Mesenchymal stem cell (in vitro differentiated cells and primary cell): ENCODE results near the gene KCNMB4. TPM values are rescaled to one million over a fixed set of nuclear protein-coding genes. Genes with fewer than 3 reads are reported as not detected.

Source experiments
- DNase-seq: peaks from one replicate; pipeline ENCODE4 v3.0.0-alpha.2; 2013
- H2AFZ ChIP-seq: one replicate; pipeline ENCODE4 v1.6.1; 2013; ENCODE audit warnings: low read depth, mild to moderate bottlenecking, control low read depth, inconsistent platforms, low read length, moderate library complexity
- H2AK5ac ChIP-seq: 2 replicates; pipeline ENCODE4 v1.6.1; 2013; ENCODE audit warnings: low read length, moderate library complexity, mild to moderate bottlenecking, inconsistent platforms; ENCODE audit not compliant: severe bottlenecking
- H2BK120ac ChIP-seq: one replicate; pipeline ENCODE4 v1.6.1; 2013; ENCODE audit warnings: low read depth, mild to moderate bottlenecking, inconsistent platforms, low read length, moderate library complexity
- H2BK12ac ChIP-seq, 2 experiments: one replicate each; pipeline ENCODE4 v1.6.1; 2013; ENCODE audit warnings: inconsistent platforms in 2 of 2, low read length in 2 of 2, mild to moderate bottlenecking in 2 of 2, moderate library complexity in 2 of 2, control low read depth in 1 of 2
- H2BK15ac ChIP-seq: one replicate; pipeline ENCODE4 v1.6.1; 2013; ENCODE audit warnings: mild to moderate bottlenecking, low read depth, inconsistent platforms; ENCODE audit not compliant: poor library complexity, severe bottlenecking
- H2BK5ac ChIP-seq: 2 replicates; pipeline ENCODE4 v1.6.1; 2013; ENCODE audit warnings: low read depth, mild to moderate bottlenecking, low read length, control low read depth, inconsistent platforms; ENCODE audit not compliant: poor library complexity, severe bottlenecking
- H3K14ac ChIP-seq, 2 experiments: one replicate each; pipeline ENCODE4 v1.6.1; 2013; ENCODE audit warnings: inconsistent platforms in 2 of 2, low read length in 2 of 2, control low read depth in 1 of 2, mild to moderate bottlenecking in 1 of 2, moderate library complexity in 1 of 2
- H3K18ac ChIP-seq, 2 experiments: one replicate each; pipeline ENCODE4 v1.6.1; 2013; ENCODE audit warnings: inconsistent platforms in 2 of 2, low read length in 2 of 2, control low read depth in 1 of 2, low read depth in 1 of 2, mild to moderate bottlenecking in 1 of 2
- H3K23ac ChIP-seq, 2 experiments: one replicate each; pipeline ENCODE4 v1.6.1; 2013; ENCODE audit warnings: inconsistent platforms in 2 of 2, low read length in 2 of 2, mild to moderate bottlenecking in 2 of 2, moderate library complexity in 2 of 2, control low read depth in 1 of 2
- H3K27ac ChIP-seq: 2 replicates; pipeline ENCODE4 v1.5.1; 2013; ENCODE audit warnings: mild to moderate bottlenecking, moderate library complexity, low read length, control low read depth, inconsistent platforms; ENCODE audit not compliant: poor library complexity, severe bottlenecking
- H3K27me3 ChIP-seq, 2 experiments: 2 replicates each; pipeline versions ENCODE4 v1.6.1 to v1.7.0; 2013; ENCODE audit warnings: low read length in 2 of 2, mild to moderate bottlenecking in 2 of 2, moderate library complexity in 2 of 2, control low read depth in 1 of 2, inconsistent platforms in 1 of 2; ENCODE audit not compliant: control insufficient read depth in 1 of 2, insufficient read depth in 1 of 2
- H3K36me3 ChIP-seq, 2 experiments: 2 replicates each; pipeline versions ENCODE4 v1.6.1 to v1.7.0; 2013; ENCODE audit warnings: low read length in 2 of 2, control low read depth in 1 of 2, inconsistent platforms in 1 of 2, low read depth in 1 of 2, mild to moderate bottlenecking in 1 of 2; ENCODE audit not compliant: insufficient read depth in 2 of 2, control insufficient read depth in 1 of 2
- H3K4ac ChIP-seq, 2 experiments: one replicate each; pipeline ENCODE4 v1.6.1; 2013; ENCODE audit warnings: inconsistent platforms in 2 of 2, low read length in 2 of 2, mild to moderate bottlenecking in 2 of 2, moderate library complexity in 2 of 2, control low read depth in 1 of 2, low read depth in 1 of 2
- H3K4me1 ChIP-seq: 2 replicates; pipeline ENCODE4 v1.6.1; 2013; ENCODE audit warnings: low read depth, low read length, control low read depth; ENCODE audit not compliant: control insufficient read depth, insufficient read depth
- H3K4me2 ChIP-seq: 2 replicates; pipeline ENCODE4 v1.6.1; 2013; ENCODE audit warnings: low read length, mild to moderate bottlenecking, inconsistent platforms; ENCODE audit not compliant: poor library complexity, severe bottlenecking
- H3K4me3 ChIP-seq, 2 experiments: 2 replicates each; pipeline versions ENCODE4 v1.5.1 to v1.7.0; 2013; ENCODE audit warnings: low read length in 2 of 2, mild to moderate bottlenecking in 2 of 2, control low read depth in 1 of 2, low read depth in 1 of 2; ENCODE audit not compliant: insufficient read depth in 1 of 2
- H3K79me1 ChIP-seq: replicated peaks from 2 replicates; pipeline ENCODE4 v1.6.1; 2013; ENCODE audit warnings: mild to moderate bottlenecking, control low read depth, low read length, inconsistent platforms; ENCODE audit not compliant: poor library complexity, severe bottlenecking
- H3K9ac ChIP-seq: 2 replicates; pipeline ENCODE4 v1.7.0; 2013; ENCODE audit warnings: mild to moderate bottlenecking, low read length, moderate library complexity
- H3K9me3 ChIP-seq: 2 replicates; pipeline ENCODE4 v1.7.0; 2013; ENCODE audit warnings: mild to moderate bottlenecking, low read length; ENCODE audit not compliant: control insufficient read depth
- H4K8ac ChIP-seq: one replicate; pipeline ENCODE4 v1.6.1; 2013; ENCODE audit warnings: inconsistent platforms, mild to moderate bottlenecking, low read length, moderate library complexity
- H4K91ac ChIP-seq: one replicate; pipeline ENCODE4 v1.6.1; 2013; ENCODE audit warnings: mild to moderate bottlenecking, low read length, inconsistent platforms
- WGBS: methylation state at CpG from one replicate; pipeline ENCODE4 v1.1.7; 2013; ENCODE audit warnings: mixed read lengths; 5-methylcytosine and 5-hydroxymethylcytosine counted together
- polyA plus RNA-seq, 2 experiments: library from polyadenylated mRNA; stranded (reverse); fragments of 200-250 nt; gene quantifications; one replicate each; pipeline ENCODE4 v1.2.3, GENCODE V29; 2013

KCNMB4 gene
- 1.7 TPM for polyA plus RNA-seq (2013, experiment 1 of 2)
- polyA plus RNA-seq (2013, experiment 2 of 2): 2.0 TPM

GRCh38 chr12:70365648-70366518 lies at the start of gene KCNMB4:
KCNMB4 (plus strand) TSS chr12:70366290; CDS start chr12:70366735, 445 bp downstream.
- Histone ChIP-seq H3K4me2 (peak within 1 kb of the TSS; percentile 77), H3K4me1 (peaks cover 11% of the 10 kb centered on the region), H2AFZ (peak within 1 kb of the TSS; percentile 79), H4K91ac (peak within 1 kb of the TSS; percentile 65), H2BK120ac (no peak within 1 kb of the TSS), H3K79me1 (peaks cover 4% of the 10 kb centered on the region), H3K4me3 (peak within 1 kb of the TSS; percentile 87 to 88), H2BK5ac (no peak within 1 kb of the TSS), H3K4ac (peak within 1 kb of the TSS in 1 of 2 experiments; percentile 44), H3K14ac (peak within 1 kb of the TSS in 1 of 2 experiments; percentile 83), H3K9me3 (no peaks in the 10 kb centered on the region), H3K27ac (no peak within 1 kb of the TSS), H3K9ac (peak within 1 kb of the TSS; percentile 64), H3K18ac (peak within 1 kb of the TSS; percentile 24 to 48), H2AK5ac (no peak within 1 kb of the TSS), H2BK15ac (peak within 1 kb of the TSS; percentile 12), H3K27me3 (peaks cover 0 to 17% of the 10 kb centered on the region in 2 experiments), H2BK12ac (peak within 1 kb of the TSS in 1 of 2 experiments; percentile 54), H4K8ac (peak within 1 kb of the TSS; percentile 8), H3K23ac (peak within 1 kb of the TSS in 1 of 2 experiments; percentile 91), H3K36me3 (no peaks in the 10 kb centered on the region)
- peak; percentile 51 for DNase-seq
- WGBS: 1% methylated on average over 62 of the region's 88 CpGs

- no peak overlapping the region for H2BK120ac ChIP-seq
- no peak overlapping the region for H4K8ac ChIP-seq
- H4K91ac ChIP-seq: no peak overlapping the region
- H3K9ac ChIP-seq: no peak overlapping the region
- no peak overlapping the region for H3K18ac ChIP-seq
- no peak overlapping the region for H3K27ac ChIP-seq
- 100% methylated on average over 3 of the region's 3 CpGs for WGBS
- H2BK12ac ChIP-seq: no peak overlapping the region
- no peak for DNase-seq
- peaks cover 3% of the 10 kb centered on the region for H3K79me1 ChIP-seq
- no peak overlapping the region for H2AK5ac ChIP-seq
- no peak overlapping the region for H3K14ac ChIP-seq
- H3K4me3 ChIP-seq: no peak overlapping the region
- H3K4me2 ChIP-seq: no peak overlapping the region
- no peak overlapping the region for H2BK5ac ChIP-seq
- no peaks in the 10 kb centered on the region for H3K4me1 ChIP-seq
- H2AFZ ChIP-seq: no peak overlapping the region
- H3K36me3 ChIP-seq: peaks cover 0 to 57% of the 10 kb centered on the region in 2 experiments
- no peak overlapping the region for H3K23ac ChIP-seq
- no peak overlapping the region for H3K4ac ChIP-seq
- H3K27me3 ChIP-seq: no peaks in the 10 kb centered on the region
- H2BK15ac ChIP-seq: no peak overlapping the region
- no peaks in the 10 kb centered on the region for H3K9me3 ChIP-seq
These were observed 48.3 kb upstream of the KCNMB4 start for GRCh38 chr12:70317781-70318180.

- H4K8ac ChIP-seq: no peak overlapping the region
- no peak overlapping the region for H2BK120ac ChIP-seq
- no peak overlapping the region for H4K91ac ChIP-seq
- no peak overlapping the region for H3K4me2 ChIP-seq
- H3K23ac ChIP-seq: no peak overlapping the region
- no peaks in the 10 kb centered on the region for H3K27me3 ChIP-seq
- H3K4me1 ChIP-seq: no peaks in the 10 kb centered on the region
- no peak overlapping the region for H2AFZ ChIP-seq
- no CpG with 5 or more reads among the region's 4 CpGs for WGBS
- H3K9ac ChIP-seq: no peak overlapping the region
- H3K27ac ChIP-seq: no peak overlapping the region
- no peak overlapping the region for H2BK15ac ChIP-seq
- H2BK5ac ChIP-seq: no peak overlapping the region
- H3K36me3 ChIP-seq: peaks cover 0 to 60% of the 10 kb centered on the region in 2 experiments
- H3K4me3 ChIP-seq: no peak overlapping the region
- no peak overlapping the region for H3K18ac ChIP-seq
- H2AK5ac ChIP-seq: no peak overlapping the region
- peaks cover 9% of the 10 kb centered on the region for H3K79me1 ChIP-seq
- no peaks in the 10 kb centered on the region for H3K9me3 ChIP-seq
- no peak for DNase-seq
- no peak overlapping the region for H3K4ac ChIP-seq
- no peak overlapping the region for H2BK12ac ChIP-seq
- no peak overlapping the region for H3K14ac ChIP-seq
These were observed 46.5 kb upstream of the KCNMB4 start for GRCh38 chr12:70319605-70320004.

GRCh38 chr12:70321191-70321590 lies 44.9 kb upstream of the KCNMB4 start:
- no peak overlapping the region for H2AFZ ChIP-seq
- no peak overlapping the region for H2BK5ac ChIP-seq
- DNase-seq: no peak
- no peak overlapping the region for H3K18ac ChIP-seq
- H3K4ac ChIP-seq: no peak overlapping the region
- no peaks in the 10 kb centered on the region for H3K9me3 ChIP-seq
- no peaks in the 10 kb centered on the region for H3K27me3 ChIP-seq
- H4K8ac ChIP-seq: no peak overlapping the region
- H2AK5ac ChIP-seq: no peak overlapping the region
- peaks cover 12% of the 10 kb centered on the region for H3K79me1 ChIP-seq
- no peak overlapping the region for H3K9ac ChIP-seq
- H2BK120ac ChIP-seq: no peak overlapping the region
- H3K4me3 ChIP-seq: no peak overlapping the region
- no peak overlapping the region for H3K27ac ChIP-seq
- no peak overlapping the region for H2BK15ac ChIP-seq
- H3K36me3 ChIP-seq: peaks cover 0 to 67% of the 10 kb centered on the region in 2 experiments
- WGBS: 98% methylated on average over 2 of the region's 2 CpGs
- H3K4me2 ChIP-seq: no peak overlapping the region
- no peak overlapping the region for H2BK12ac ChIP-seq
- no peaks in the 10 kb centered on the region for H3K4me1 ChIP-seq
- H3K14ac ChIP-seq: no peak overlapping the region
- no peak overlapping the region for H4K91ac ChIP-seq
- no peak overlapping the region for H3K23ac ChIP-seq
